Parathyroid adenoma (tissue), 2 donors: ENCODE measurements around the gene CAPZB.

ENCODE experiments used
- H2AFZ ChIP-seq: fragments of 300-600 bp; sonication (generic); one replicate; pipeline ENCODE4 v1.7.0; 2017; ENCODE audit warnings: antibody characterized with exemption, mild to moderate bottlenecking
- H3K27ac ChIP-seq: fragments of 300-600 bp; sonication (generic); one replicate; pipeline ENCODE4 v1.7.0; 2017
- H3K27me3 ChIP-seq: fragments of 300-600 bp; sonication (generic); one replicate; pipeline ENCODE4 v1.7.0; 2017; ENCODE audit warnings: low read length; ENCODE audit not compliant: control insufficient read depth, insufficient read depth
- H3K36me3 ChIP-seq: fragments of 300-600 bp; sonication (generic); one replicate; pipeline ENCODE4 v1.7.0; 2017; ENCODE audit warnings: low read length; ENCODE audit not compliant: control insufficient read depth, insufficient read depth
- H3K4me1 ChIP-seq: fragments of 300-600 bp; sonication (generic); one replicate; pipeline ENCODE4 v1.7.0; 2017; ENCODE audit warnings: control low read depth
- H3K4me2 ChIP-seq: fragments of 300-600 bp; sonication (generic); one replicate; pipeline ENCODE4 v1.7.0; 2017; ENCODE audit warnings: low read length
- H3K4me3 ChIP-seq: fragments of 300-600 bp; sonication (generic); one replicate; pipeline ENCODE4 v1.7.0; 2017; ENCODE audit warnings: low read depth, low read length
- H3K79me2 ChIP-seq: fragments of 300-600 bp; sonication (generic); one replicate; pipeline ENCODE4 v1.7.0; 2017; ENCODE audit warnings: control low read depth
- H3K9ac ChIP-seq: fragments of 300-600 bp; sonication (generic); one replicate; pipeline ENCODE4 v1.7.0; 2017; ENCODE audit warnings: mild to moderate bottlenecking
- H3K9me3 ChIP-seq: fragments of 300-600 bp; sonication (generic); one replicate; pipeline ENCODE4 v1.7.0; 2017; ENCODE audit warnings: low read length; ENCODE audit not compliant: control insufficient read depth
- TF ChIP-seq, protein P1 (sequence below): fragments of 300-600 bp; sonication (generic); IDR thresholded peaks from one replicate; pipeline ENCODE4 v1.7.0; 2017; ENCODE audit warnings: antibody characterized with exemption, mild to moderate bottlenecking
- donor health status: primary hyperparathyroidism.

Gene CAPZB

DNA sequence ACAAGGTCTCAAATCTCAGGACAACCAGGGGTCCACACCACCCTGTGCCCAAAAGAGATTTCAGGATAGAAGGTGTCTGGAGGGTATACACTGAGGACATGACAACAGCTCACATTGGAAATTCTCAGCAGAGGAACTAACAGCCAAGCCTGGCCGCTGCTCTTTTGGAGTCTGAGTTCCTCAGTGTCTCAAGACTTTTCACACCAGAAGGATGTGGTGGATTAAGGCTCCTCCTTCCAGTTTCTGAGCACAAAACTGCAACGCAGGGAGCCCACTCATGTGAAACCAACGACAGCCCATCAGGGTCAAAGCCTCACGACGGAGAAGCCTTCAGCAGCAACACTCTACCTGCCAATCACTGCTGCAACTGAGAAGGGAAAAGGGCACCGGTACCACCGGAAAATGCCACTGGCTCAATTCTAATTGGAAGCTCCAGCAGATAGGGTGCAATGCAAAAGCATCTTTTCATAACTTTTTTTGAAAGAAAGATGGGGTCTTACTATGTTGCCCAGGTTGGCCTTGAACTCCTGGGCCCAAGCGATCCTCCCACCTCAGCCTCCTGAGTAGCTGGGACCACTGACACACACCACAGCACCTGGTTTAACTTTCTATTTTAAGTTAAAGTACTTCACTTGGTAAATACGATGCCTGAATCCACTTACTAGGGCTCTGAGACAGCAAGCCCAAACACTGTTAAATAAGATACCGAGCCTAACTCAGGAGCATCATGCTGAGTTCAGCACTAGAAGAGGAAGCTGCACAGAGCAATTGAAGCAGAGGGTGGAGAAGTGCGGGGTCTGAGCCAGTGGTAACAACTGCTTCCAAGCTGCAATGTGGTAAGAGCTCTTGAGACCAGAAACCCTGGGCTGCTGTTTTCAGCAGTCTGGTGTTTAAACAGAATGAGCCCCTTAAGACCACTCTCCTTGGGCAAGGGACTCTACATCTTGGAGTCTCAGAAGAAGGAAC lies 7.8 kb downstream of the CAPZB start:
- no peak overlapping the region for H3K4me2 ChIP-seq
- H3K36me3 ChIP-seq = no peaks in the 10 kb centered on the region
- no peak overlapping the region for H3K9ac ChIP-seq
- H3K27ac ChIP-seq = no peak overlapping the region
- no peak overlapping the region for H3K4me3 ChIP-seq
- H3K79me2 ChIP-seq = peaks cover 81% of the 10 kb centered on the region
- no peaks in the 10 kb centered on the region for H3K27me3 ChIP-seq
- H2AFZ ChIP-seq = no peak overlapping the region
- H3K9me3 ChIP-seq = no peaks in the 10 kb centered on the region
- H3K4me1 ChIP-seq = peaks cover 4% of the 10 kb centered on the region
- TF ChIP-seq, protein P1, sequence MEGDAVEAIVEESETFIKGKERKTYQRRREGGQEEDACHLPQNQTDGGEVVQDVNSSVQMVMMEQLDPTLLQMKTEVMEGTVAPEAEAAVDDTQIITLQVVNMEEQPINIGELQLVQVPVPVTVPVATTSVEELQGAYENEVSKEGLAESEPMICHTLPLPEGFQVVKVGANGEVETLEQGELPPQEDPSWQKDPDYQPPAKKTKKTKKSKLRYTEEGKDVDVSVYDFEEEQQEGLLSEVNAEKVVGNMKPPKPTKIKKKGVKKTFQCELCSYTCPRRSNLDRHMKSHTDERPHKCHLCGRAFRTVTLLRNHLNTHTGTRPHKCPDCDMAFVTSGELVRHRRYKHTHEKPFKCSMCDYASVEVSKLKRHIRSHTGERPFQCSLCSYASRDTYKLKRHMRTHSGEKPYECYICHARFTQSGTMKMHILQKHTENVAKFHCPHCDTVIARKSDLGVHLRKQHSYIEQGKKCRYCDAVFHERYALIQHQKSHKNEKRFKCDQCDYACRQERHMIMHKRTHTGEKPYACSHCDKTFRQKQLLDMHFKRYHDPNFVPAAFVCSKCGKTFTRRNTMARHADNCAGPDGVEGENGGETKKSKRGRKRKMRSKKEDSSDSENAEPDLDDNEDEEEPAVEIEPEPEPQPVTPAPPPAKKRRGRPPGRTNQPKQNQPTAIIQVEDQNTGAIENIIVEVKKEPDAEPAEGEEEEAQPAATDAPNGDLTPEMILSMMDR = no peak

DNA sequence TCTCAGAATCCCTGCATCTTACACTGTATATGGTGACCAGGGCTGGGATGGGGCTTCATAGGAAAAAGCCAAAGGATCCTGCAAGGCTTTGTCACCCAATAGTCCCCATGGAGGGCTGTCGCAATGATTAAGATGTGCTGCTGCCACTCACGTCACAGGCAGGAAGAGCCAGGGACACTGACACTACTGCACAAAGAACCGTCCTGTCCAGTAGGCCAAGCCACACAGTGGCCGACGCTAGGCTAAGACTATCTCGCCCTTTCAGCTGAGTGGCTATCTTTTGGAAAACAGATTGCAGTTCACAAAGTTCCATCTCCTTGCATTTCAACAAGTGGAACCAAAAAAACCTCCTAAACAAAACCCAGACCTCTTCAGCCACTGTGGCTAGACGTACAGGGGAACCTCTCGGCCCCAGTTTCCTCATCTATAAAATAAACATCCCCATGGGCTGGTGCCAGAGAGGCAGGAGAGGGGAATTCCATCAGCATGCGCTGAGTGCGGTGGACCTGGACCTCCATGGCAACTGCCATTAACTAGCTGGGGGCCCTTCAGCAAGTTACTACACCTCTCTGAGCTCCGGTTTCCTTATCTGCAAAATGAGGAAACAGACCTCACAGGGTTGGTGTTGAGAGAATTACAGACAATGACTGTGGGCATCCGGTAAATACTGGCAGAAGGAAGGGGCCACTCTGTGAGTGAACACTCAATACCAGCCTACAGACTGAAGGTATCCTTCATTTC lies 8.7 kb downstream of the CAPZB start:
- no peak overlapping the region for H3K4me2 ChIP-seq
- no peak overlapping the region for H3K9ac ChIP-seq
- no peak overlapping the region for H3K27ac ChIP-seq
- no peaks in the 10 kb centered on the region for H3K4me1 ChIP-seq
- H3K4me3 ChIP-seq = no peak overlapping the region
- H3K36me3 ChIP-seq = no peaks in the 10 kb centered on the region
- no peaks in the 10 kb centered on the region for H3K9me3 ChIP-seq
- peaks cover 79% of the 10 kb centered on the region for H3K79me2 ChIP-seq
- H2AFZ ChIP-seq = no peak overlapping the region
- TF ChIP-seq, protein P1 = no peak
- no peaks in the 10 kb centered on the region for H3K27me3 ChIP-seq

DNA sequence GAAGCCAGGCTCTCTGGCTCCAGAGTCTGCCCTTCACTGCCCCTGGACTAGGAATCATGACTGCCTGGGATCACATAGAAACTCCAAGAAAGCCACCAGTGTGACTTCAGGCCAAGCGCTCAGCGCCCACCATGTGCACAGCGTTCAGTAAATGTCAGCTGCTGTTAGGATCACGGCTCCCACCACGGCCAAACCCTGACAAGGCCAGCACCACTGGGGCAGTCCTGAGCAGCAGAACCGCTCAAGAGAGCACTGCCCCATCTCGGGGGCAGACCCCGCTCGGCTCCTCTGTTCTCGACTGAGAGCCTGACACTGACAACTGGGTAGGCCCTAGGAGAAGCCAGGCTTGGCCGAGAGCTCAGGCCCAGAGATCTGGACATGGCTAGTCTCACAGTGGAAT lies 10.0 kb downstream of the CAPZB start:
- H3K27ac ChIP-seq = no peak overlapping the region
- H3K9ac ChIP-seq = no peak overlapping the region
- no peaks in the 10 kb centered on the region for H3K36me3 ChIP-seq
- H3K4me1 ChIP-seq = no peaks in the 10 kb centered on the region
- TF ChIP-seq, protein P1 = no peak
- no peak overlapping the region for H3K4me3 ChIP-seq
- H3K27me3 ChIP-seq = no peaks in the 10 kb centered on the region
- H3K9me3 ChIP-seq = no peaks in the 10 kb centered on the region
- peaks cover 71% of the 10 kb centered on the region for H3K79me2 ChIP-seq
- no peak overlapping the region for H3K4me2 ChIP-seq
- no peak overlapping the region for H2AFZ ChIP-seq

DNA sequence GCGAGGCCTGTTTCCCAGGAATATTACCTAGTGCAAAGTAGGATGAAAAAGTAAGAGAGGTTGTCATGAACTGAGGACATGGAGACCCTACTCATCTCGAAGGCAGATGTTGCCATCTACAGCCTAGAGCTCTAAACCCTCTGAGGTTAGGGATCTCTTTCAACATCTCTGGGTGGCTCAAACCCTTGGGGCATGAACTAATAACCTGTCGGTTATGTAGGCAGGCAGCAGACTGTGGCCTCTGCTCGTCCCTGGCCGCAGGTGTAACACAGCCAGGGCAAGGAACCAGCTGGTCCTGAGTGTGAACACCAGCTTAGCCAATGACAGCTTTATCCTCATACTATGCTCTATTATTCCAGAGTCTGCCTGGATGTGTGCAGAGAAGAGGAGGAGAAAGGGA lies 13.2 kb downstream of the CAPZB start:
- no peaks in the 10 kb centered on the region for H3K27me3 ChIP-seq
- H3K9ac ChIP-seq = no peak overlapping the region
- no peaks in the 10 kb centered on the region for H3K36me3 ChIP-seq
- no peak overlapping the region for H3K4me2 ChIP-seq
- H3K4me1 ChIP-seq = no peaks in the 10 kb centered on the region
- H3K79me2 ChIP-seq = peaks cover 54% of the 10 kb centered on the region
- H3K9me3 ChIP-seq = no peaks in the 10 kb centered on the region
- H3K4me3 ChIP-seq = no peak overlapping the region
- TF ChIP-seq, protein P1 = no peak
- H2AFZ ChIP-seq = no peak overlapping the region
- H3K27ac ChIP-seq = no peak overlapping the region
